ENCODE measurements around the gene SUMO3. TPM values are rescaled to one million over a fixed set of nuclear protein-coding genes. Genes with fewer than 3 reads are reported as not detected.
A peak's percentile ranks its signal among the peaks of the same experiment; 100 is the strongest.

The SUMO3 gene
- total RNA-seq (10 to 100 TPM; 35.1 to 39.9 TPM), polyA plus RNA-seq (10 to 100 TPM; 41.4 to 51.0 TPM)

GRCh38 chr21:44817914-44818639 is at the start of gene SUMO3:
Gene SUMO3 (minus strand): TSS chr21:44818062. CDS start chr21:44817968, 94 bp downstream.
- Histone ChIP-seq H3K4me1 (ENCODE audit: control insufficient read depth in 4 of 4, insufficient read depth in 4 of 4, low read length in 3 of 4) (peaks cover 6 to 14% (median 12%) of the 10 kb centered on the region in 4 donors), H3K36me3 (ENCODE audit: control insufficient read depth in 4 of 4, insufficient read depth in 3 of 4, low read depth in 1 of 4, low read length in 3 of 4) (peaks cover 0 to 4% (median 1%) of the 10 kb centered on the region in 4 donors), H3K9ac (ENCODE audit: low read depth in 1 of 2, low read length in 2 of 2) (peak within 1 kb of the TSS in 1 of 2 donors; percentile 74), H3K4me3 (ENCODE audit: low read depth in 1 of 3, low read length in 3 of 3) (peak within 1 kb of the TSS; percentile 38 to 76 (median 71)), H3K27ac (ENCODE audit: low read depth in 1 of 2, low read length in 2 of 2) (peak within 1 kb of the TSS; percentile 70 to 85), H3K27me3 (ENCODE audit: control insufficient read depth in 4 of 4, insufficient read depth in 4 of 4, low read length in 3 of 4) (no peaks in the 10 kb centered on the region), H3K9me3 (ENCODE audit: control insufficient read depth in 4 of 4, low read length in 3 of 4) (peaks cover 0 to 6% (median 3%) of the 10 kb centered on the region in 4 donors)
- TF ChIP-seq FOXA2 (IDR thresholded peaks at IDR 0.05) (no peak), ZBTB33 (IDR thresholded peaks at IDR 0.05) (no peak), YY1 (IDR thresholded peaks at IDR 0.05) (no peak), EGR1 (IDR thresholded peaks at IDR 0.05; ENCODE audit: low read depth in 2 of 2) (no peak)
- 1% methylated on average over 108 of the region's 108 CpGs for WGBS
- peak; percentile 84 for DNase-seq (ENCODE audit: low spot score)

- Histone ChIP-seq H3K27me3 (ENCODE audit: control insufficient read depth in 4 of 4, insufficient read depth in 4 of 4, low read length in 3 of 4) (no peaks in the 10 kb centered on the region), H3K36me3 (ENCODE audit: control insufficient read depth in 4 of 4, insufficient read depth in 3 of 4, low read depth in 1 of 4, low read length in 3 of 4) (peaks cover 1 to 19% (median 11%) of the 10 kb centered on the region in 4 donors), H3K9me3 (ENCODE audit: control insufficient read depth in 4 of 4, low read length in 3 of 4) (no peaks in the 10 kb centered on the region), H3K4me3 (ENCODE audit: low read depth in 1 of 3, low read length in 3 of 3) (no peak overlapping the region), H3K9ac (ENCODE audit: low read depth in 1 of 2, low read length in 2 of 2) (no peak overlapping the region), H3K27ac (ENCODE audit: low read depth in 1 of 2, low read length in 2 of 2) (no peak overlapping the region), H3K4me1 (ENCODE audit: control insufficient read depth in 4 of 4, insufficient read depth in 4 of 4, low read length in 3 of 4) (peaks cover 8 to 53% (median 35%) of the 10 kb centered on the region in 4 donors)
- 95% methylated on average over 15 of the region's 15 CpGs for WGBS
- DNase-seq (ENCODE audit: low spot score): no peak
- no peak for TF ChIP-seq YY1 (IDR thresholded peaks at IDR 0.05)
- TF ChIP-seq SP1 (IDR thresholded peaks at IDR 0.05): no peak
- TF ChIP-seq JUND (IDR thresholded peaks at IDR 0.05): no peak
- no peak for TF ChIP-seq FOXA1 (IDR thresholded peaks at IDR 0.05)
- TF ChIP-seq FOXA2 (IDR thresholded peaks at IDR 0.05): no peak
- no peak for TF ChIP-seq NR2F2 (IDR thresholded peaks at IDR 0.05)
- TF ChIP-seq TAF1 (conservative IDR thresholded peaks at IDR 0.05): no peak
- no peak for TF ChIP-seq ZBTB33 (IDR thresholded peaks at IDR 0.05)
- TF ChIP-seq EGR1 (IDR thresholded peaks at IDR 0.05; ENCODE audit: low read depth in 2 of 2): no peak
- TF ChIP-seq GABPA (IDR thresholded peaks at IDR 0.05 in 1 of 2, conservative IDR thresholded peaks at IDR 0.05 in 1 of 2): no peak
- no peak for TF ChIP-seq ATF3 (IDR thresholded peaks at IDR 0.05)
- no peak for TF ChIP-seq RXRA (IDR thresholded peaks at IDR 0.05)
- no peak for TF ChIP-seq HNF4A (conservative IDR thresholded peaks at IDR 0.05)
- no peak for TF ChIP-seq CTCF (IDR thresholded peaks at IDR 0.05; ENCODE audit: low read depth, low read length, missing input control)
These were observed 49.6 kb upstream of the SUMO3 start for GRCh38 chr21:44867464-44867863.
